HepG2 (cell line): Measurements from ENCODE around the gene AUTS2. TPM values are rescaled to one million over a fixed set of nuclear protein-coding genes. Genes with fewer than 3 reads are reported as not detected.

Experiments used
- ATAC-seq: fragments of 200-7000 bp; cut with Tn5 transposase; 3 replicates; pipeline ENCODE4 v1.9.1; 2020; ENCODE audit warnings: mild to moderate bottlenecking, moderate library complexity
- BruUV-seq: library from RNA; stranded (reverse); fragments of 400-500 nt; replicated peaks from 2 replicates; lab custom pipeline; 2021; lab: Mats Ljungman, UMichigan
- CTCF ChIA-PET: fragments of 300-600 bp; formaldehyde crosslinking; extraction: SDS; loops from one replicate; lab custom pipeline; 2021; ENCODE audit warnings: low total read pairs, inconsistent platforms, low intra/inter-chr PET ratio; lab: Yijun Ruan, JAX
- POLR2A ChIA-PET: fragments of 350-600 bp; sonication (Branson Sonifier 250); formaldehyde crosslinking; loops from one replicate; lab custom pipeline; 2020; ENCODE audit warnings: antibody characterized with exemption, inconsistent platforms; lab: Yijun Ruan, JAX
- DNase-seq: peaks from one replicate; pipeline ENCODE4 v3.0.0-alpha.2; 2015; ENCODE audit warnings: low spot score
- FAIRE-seq: peaks from 3 replicates; lab custom pipeline; 2011; peaks lifted over from hg19 to GRCh38; lab: Jason Lieb, UNC
- H2AFZ ChIP-seq: one replicate; pipeline ENCODE4 v1.6.1; 2011; ENCODE audit warnings: low read length, inconsistent platforms
- H3K27ac ChIP-seq: fragments of 300-600 bp; 3 replicates; pipeline ENCODE4 v1.8.0; 2011; ENCODE audit warnings: mixed run types, mild to moderate bottlenecking, mixed read lengths, low read length, inconsistent platforms; ENCODE audit not compliant: insufficient read depth; ENCODE audit errors: extremely low read length
- H3K27me3 ChIP-seq, 2 experiments: fragments of 200-600 bp in 1 of 2; 2 replicates in 1 of 2; 3 replicates in 1 of 2; pipeline versions ENCODE4 v1.6.0 to v1.8.0; 2011; ENCODE audit warnings: low read length in 2 of 2, mild to moderate bottlenecking in 2 of 2, moderate library complexity in 2 of 2, inconsistent platforms in 1 of 2; ENCODE audit not compliant: insufficient read depth in 2 of 2, control insufficient read depth in 1 of 2
- H3K36me3 ChIP-seq, 2 experiments: fragments of 200-600 bp in 1 of 2; replicated peaks in 1 of 2; 2 replicates in 1 of 2; 3 replicates in 1 of 2; pipeline versions ENCODE4 v1.5.1 to v1.8.0; 2011; ENCODE audit warnings: low read length in 2 of 2, inconsistent platforms in 1 of 2; ENCODE audit not compliant: insufficient read depth in 2 of 2, control insufficient read depth in 1 of 2
- H3K4me1 ChIP-seq: 2 replicates; pipeline ENCODE4 v1.5.1; 2012; ENCODE audit warnings: low read length, inconsistent platforms; ENCODE audit not compliant: insufficient read depth
- H3K4me2 ChIP-seq: 2 replicates; pipeline ENCODE4 v1.6.0; 2011; ENCODE audit warnings: low read depth, low read length, inconsistent platforms
- H3K4me3 ChIP-seq, 3 experiments: fragments of 200-600 bp in 1 of 3; sonication (generic), shearing (Covaris generic) in 1 of 3; replicated peaks in 1 of 3; 2 replicates each; pipeline ENCODE4 v1.5.1; 2011 to 2016; ENCODE audit warnings: low read length in 3 of 3, inconsistent platforms in 2 of 3, low read depth in 2 of 3, mild to moderate bottlenecking in 2 of 3, control low read depth in 1 of 3, mixed read lengths in 1 of 3; ENCODE audit not compliant: insufficient read depth in 1 of 3
- H3K79me2 ChIP-seq: one replicate; pipeline ENCODE4 v1.6.1; 2011; ENCODE audit warnings: low read length, inconsistent platforms; ENCODE audit not compliant: insufficient read depth
- H3K9ac ChIP-seq: 2 replicates; pipeline ENCODE4 v1.6.0; 2011; ENCODE audit warnings: mild to moderate bottlenecking, low read depth, low read length, inconsistent platforms; ENCODE audit not compliant: insufficient read depth
- H3K9me3 ChIP-seq: 2 replicates; pipeline ENCODE4 v1.5.1; 2012; ENCODE audit warnings: mild to moderate bottlenecking, low read length
- H4K20me1 ChIP-seq: 2 replicates; pipeline ENCODE4 v1.6.0; 2011; ENCODE audit warnings: inconsistent platforms, mild to moderate bottlenecking, low read length, moderate library complexity; ENCODE audit not compliant: insufficient read depth
- ATRX ChIP-seq: sonication (generic); formaldehyde crosslinking; IDR thresholded peaks from 2 replicates; pipeline ENCODE4 v1.4.0; 2020; ENCODE audit warnings: missing genetic modification reagents, borderline replicate concordance
- CREB1 ChIP-seq, 2 experiments: fragments of 450-650 bp in 1 of 2; IDR thresholded peaks; 2 replicates each; pipeline ENCODE4 v1.6.1; 2016 to 2017; ENCODE audit warnings: control low read depth in 1 of 2, mild to moderate bottlenecking in 1 of 2, missing compliant biosample characterization in 1 of 2, missing genetic modification characterization in 1 of 2
- GLI4 ChIP-seq: sonication (generic); formaldehyde crosslinking; IDR thresholded peaks from 2 replicates; pipeline ENCODE4 v1.5.1; 2020; ENCODE audit warnings: missing genetic modification reagents, mild to moderate bottlenecking, moderate library complexity, borderline replicate concordance
- KLF12 ChIP-seq: sonication (generic); formaldehyde crosslinking; IDR thresholded peaks from 2 replicates; pipeline ENCODE4 v1.4.0; 2020; ENCODE audit warnings: missing genetic modification reagents, borderline replicate concordance
- MTERF4 ChIP-seq: sonication (generic); formaldehyde crosslinking; IDR thresholded peaks from 2 replicates; pipeline ENCODE4 v1.8.0; 2023; ENCODE audit warnings: mild to moderate bottlenecking, missing genetic modification reagents
- SATB2 ChIP-seq: sonication (generic); formaldehyde crosslinking; IDR thresholded peaks from 2 replicates; pipeline ENCODE4 v1.5.0; 2020; ENCODE audit warnings: missing genetic modification reagents
- TAF15 ChIP-seq: fragments of 200-400 bp; formaldehyde crosslinking; IDR thresholded peaks from one replicate; pipeline ENCODE4 v1.6.1; 2018; ENCODE audit warnings: mild to moderate bottlenecking, low read depth, low read length; ENCODE audit not compliant: poor library complexity, severe bottlenecking
- ZNF138 ChIP-seq: sonication (generic); formaldehyde crosslinking; IDR thresholded peaks from 2 replicates; pipeline ENCODE4 v1.5.0; 2020; ENCODE audit warnings: mild to moderate bottlenecking, low read depth, missing genetic modification reagents
- ZNF468 ChIP-seq: sonication (generic); formaldehyde crosslinking; IDR thresholded peaks from 2 replicates; pipeline ENCODE4 v1.8.0; 2022; ENCODE audit warnings: mild to moderate bottlenecking, moderate library complexity, missing genetic modification reagents
- WGBS: methylation state at CpG from one replicate; pipeline ENCODE4 v1.1.6; 2017; ENCODE audit warnings: low lambda C conversion rate; 5-methylcytosine and 5-hydroxymethylcytosine counted together
- in situ Hi-C: cut with HindIII; loops from 2 replicates; pipeline ENCODE4 v1.10.0; 2017; ENCODE audit warnings: low pct_unique_long_range_greater_than_20kb; ENCODE audit not compliant: extremely low pct_ligation_motif_present
- intact Hi-C: fragments of 100-400 bp; cut with micrococcal nuclease; formaldehyde crosslinking; loops from one replicate; pipeline ENCODE4 v1.10.0; 2022; ENCODE audit not compliant: unreplicated experiment
- polyA plus RNA-seq, 8 experiments: library from polyadenylated mRNA; depleted of rRNA in 3 of 8; stranded (reverse) in 7 of 8; unstranded in 1 of 8; fragments of >200 nt; fragmentation: Illumina TruSeq in 4 of 8; extraction: Trizol in 4 of 8; gene quantifications; 2 replicates each; pipeline versions ENCODE4 v1.2.1 to v1.2.3, GENCODE V29; 2011 to 2016; ENCODE audit warnings: low read depth in 4 of 8, missing spikeins in 1 of 8, mixed read lengths in 1 of 8; ENCODE audit not compliant: insufficient read depth in 1 of 8
- total RNA-seq, 5 experiments: library from RNA; depleted of rRNA; stranded (reverse); fragments of >200 nt; fragmentation: Illumina TruSeq; extraction: Trizol; gene quantifications; 2 replicates each; pipeline ENCODE4 v1.2.3, GENCODE V29; 2016; ENCODE audit warnings: low read depth in 1 of 5

Gene AUTS2
- total and polyA plus RNA-seq, 2 of the 13 experiments (the other 11 are each of a cell fraction or from before 2014, with no cell fraction given), result 0.38 TPM; not detected in 1

DNA sequence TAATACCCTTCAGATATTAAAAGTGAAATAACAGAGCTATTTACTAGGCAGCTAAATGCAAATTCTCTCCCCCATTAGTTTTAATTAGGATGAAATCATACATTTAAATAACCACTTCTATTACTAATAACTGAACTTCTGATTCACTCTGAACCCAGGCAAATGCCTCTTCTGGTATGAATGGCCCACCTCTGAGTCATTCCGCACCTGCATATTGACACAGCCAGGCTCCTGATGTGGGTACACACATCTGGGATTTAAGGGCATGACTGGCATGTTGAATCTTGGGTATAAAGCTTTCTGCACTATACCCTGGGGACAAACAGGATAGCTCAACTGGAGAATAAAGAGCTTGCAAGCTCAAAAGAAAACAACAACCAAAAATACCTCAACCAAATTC is 140.9 kb downstream of the AUTS2 start:
- DNase-seq, result no peak
- ChIA-PET POLR2A (no interaction called here), CTCF (no interaction called here)
- Histone ChIP-seq H3K9me3 (no peaks in the 10 kb centered on the region), H3K79me2 (no peaks in the 10 kb centered on the region), H2AFZ (no peak overlapping the region), H3K9ac (no peak overlapping the region), H3K4me3 (no peak overlapping the region), H4K20me1 (no peaks in the 10 kb centered on the region), H3K27ac (no peak overlapping the region), H3K4me1 (no peaks in the 10 kb centered on the region), H3K27me3 (no peaks in the 10 kb centered on the region), H3K4me2 (no peak overlapping the region), H3K36me3 (no peaks in the 10 kb centered on the region)
- WGBS, result 93% methylated on average over 1 of the region's 1 CpG
- FAIRE-seq, result no peak
- TF ChIP-seq GLI4 (CRISPR knock-in tag) (no peak), ZNF468 (CRISPR knock-in tag) (no peak), MTERF4 (CRISPR knock-in tag) (no peak)
- BruUV-seq, result no TSS peak
- intact Hi-C loops (no loop called here), in situ Hi-C loops (no loop called here)
- ATAC-seq, result no peak

- no peaks in the 10 kb centered on the region for H3K27me3 ChIP-seq
- ChIA-PET CTCF (no interaction called here), POLR2A (no interaction called here)
- ATAC-seq (no peak), DNase-seq (no peak), FAIRE-seq (no peak)
- WGBS, result 9% methylated on average over 2 of the region's 4 CpGs
- H3K4me2 ChIP-seq, result no peak overlapping the region
- H3K4me1 ChIP-seq, result no peaks in the 10 kb centered on the region
- no peak overlapping the region for H3K27ac ChIP-seq
- intact Hi-C loops (no loop called here), in situ Hi-C loops (no loop called here)
- no TSS peak for BruUV-seq
- no peak overlapping the region for H2AFZ ChIP-seq
- no peaks in the 10 kb centered on the region for H3K9me3 ChIP-seq
- no peaks in the 10 kb centered on the region for H3K36me3 ChIP-seq
- no peaks in the 10 kb centered on the region for H4K20me1 ChIP-seq
- no peak overlapping the region for H3K9ac ChIP-seq
- no peaks in the 10 kb centered on the region for H3K79me2 ChIP-seq
- no peak overlapping the region for H3K4me3 ChIP-seq
- TF ChIP-seq ZNF138 (CRISPR knock-in tag), result no peak
- TF ChIP-seq CREB1 (IDR thresholded peaks at IDR 0.05), result 0 out of 2 replicates have a peak, but pooled peaks have one; percentile 21
- no peak for TF ChIP-seq CREB1 (CRISPR knock-in tag; IDR thresholded peaks at IDR 0.05)
- no peak for TF ChIP-seq TAF15
- no peak for TF ChIP-seq SATB2 (CRISPR knock-in tag)
- TF ChIP-seq ATRX (CRISPR knock-in tag), result no peak
- no peak for TF ChIP-seq KLF12
Measured at GRCh38 chr7:69739931-69740431, 141.7 kb downstream of the AUTS2 start.
